ENCODE data around the gene ZNF567. TPM values are rescaled to one million over a fixed set of nuclear protein-coding genes. Genes with fewer than 3 reads are reported as not detected.
"Not testable (repeated sequence)": the region's sequence is repeated elsewhere in the genome, so short reads cannot be mapped to it uniquely, and the experiment has no call there.

The ZNF567 gene
- total RNA-seq, 2 experiments from 2014 or later = 8.3 to 8.6 TPM

- no peak for DNase-seq (ENCODE audit: low spot score)
- H3K36me3 ChIP-seq (ENCODE audit: insufficient read depth, low read length) = peaks cover 59% of the 10 kb centered on the region
Measured at GRCh38 chr19:36745870-36746269, 58.5 kb downstream of the ZNF567 start.

GRCh38 chr19:36747750-36748149 is 60.3 kb downstream of the ZNF567 start:
- Histone ChIP-seq H3K4me2 (ENCODE audit: low read length) (no peak overlapping the region), H3K27ac (ENCODE audit: low read depth, low read length, poor library complexity, severe bottlenecking) (no peak overlapping the region), H3K4me1 (ENCODE audit: insufficient read depth, low read length, poor library complexity, severe bottlenecking) (no peaks in the 10 kb centered on the region), H3K36me3 (ENCODE audit: insufficient read depth, low read length) (peaks cover 78% of the 10 kb centered on the region), H2AFZ (ENCODE audit: low read length) (no peak overlapping the region), H4K20me1 (ENCODE audit: insufficient read depth, low read length) (no peaks in the 10 kb centered on the region), H3K79me2 (ENCODE audit: insufficient read depth, low read depth, low read length) (no peaks in the 10 kb centered on the region), H3K4me3 (ENCODE audit: low read depth, low read length, poor library complexity, severe bottlenecking) (no peak overlapping the region), H3K9me2 (ENCODE audit: insufficient read depth, low read length) (no peaks in the 10 kb centered on the region), H3K9me3 (ENCODE audit: low read length) (peaks cover 65% of the 10 kb centered on the region)
- intact Hi-C loops (cut with micrococcal nuclease; ENCODE audit: unreplicated experiment) = no loop called here
- TF ChIP-seq EZH2phosphoT487 (IDR thresholded peaks at IDR 0.05; ENCODE audit: borderline replicate concordance, low read depth, low read length) = no peak
- no peak for TF ChIP-seq CTCF (conservative IDR thresholded peaks at IDR 0.05; ENCODE audit: low read length)
- no peak for DNase-seq (ENCODE audit: low spot score)
- ChIA-PET POLR2A (no interaction called here), CTCF (ENCODE audit: unreplicated experiment) (no interaction called here)
- BruUV-seq (replicated peaks) = no TSS peak

More at GRCh38 chr19:36745870-36746269, 58.5 kb downstream of the ZNF567 start:
- H3K9me3 ChIP-seq (ENCODE audit: low read length) = peaks cover 48% of the 10 kb centered on the region
- H3K9me2 ChIP-seq (ENCODE audit: insufficient read depth, low read length) = no peaks in the 10 kb centered on the region
- no peak overlapping the region for H2AFZ ChIP-seq (ENCODE audit: low read length)
- H3K27ac ChIP-seq (ENCODE audit: low read depth, low read length, poor library complexity, severe bottlenecking) = no peak overlapping the region
- H3K4me3 ChIP-seq (ENCODE audit: low read depth, low read length, poor library complexity, severe bottlenecking) = no peak overlapping the region
- H4K20me1 ChIP-seq (ENCODE audit: insufficient read depth, low read length) = no peaks in the 10 kb centered on the region
- H3K4me2 ChIP-seq (ENCODE audit: low read length) = no peak overlapping the region
- TF ChIP-seq EZH2phosphoT487 (IDR thresholded peaks at IDR 0.05; ENCODE audit: borderline replicate concordance, low read depth, low read length) (no peak), CTCF (conservative IDR thresholded peaks at IDR 0.05; ENCODE audit: low read length) (no peak)
- ChIA-PET POLR2A (no interaction called here), CTCF (ENCODE audit: unreplicated experiment) (no interaction called here)
- BruUV-seq (replicated peaks) = no TSS peak
- no peaks in the 10 kb centered on the region for H3K4me1 ChIP-seq (ENCODE audit: insufficient read depth, low read length, poor library complexity, severe bottlenecking)
- H3K79me2 ChIP-seq (ENCODE audit: insufficient read depth, low read depth, low read length) = no peaks in the 10 kb centered on the region
- intact Hi-C loops (cut with micrococcal nuclease; ENCODE audit: unreplicated experiment) = no loop called here

GRCh38 chr19:36748431-36749275 is 61.2 kb downstream of the ZNF567 start:
- Histone ChIP-seq H3K9me2 (ENCODE audit: insufficient read depth, low read length) (no peaks in the 10 kb centered on the region), H4K20me1 (ENCODE audit: insufficient read depth, low read length) (no peaks in the 10 kb centered on the region), H3K4me1 (ENCODE audit: insufficient read depth, low read length, poor library complexity, severe bottlenecking) (no peaks in the 10 kb centered on the region), H3K79me2 (ENCODE audit: insufficient read depth, low read depth, low read length) (no peaks in the 10 kb centered on the region), H3K9me3 (ENCODE audit: low read length) (peaks cover 64% of the 10 kb centered on the region), H3K4me3 (ENCODE audit: low read depth, low read length, poor library complexity, severe bottlenecking) (no peak overlapping the region), H3K4me2 (ENCODE audit: low read length) (no peak overlapping the region), H3K36me3 (ENCODE audit: insufficient read depth, low read length) (peaks cover 86% of the 10 kb centered on the region), H2AFZ (ENCODE audit: low read length) (no peak overlapping the region), H3K27ac (ENCODE audit: low read depth, low read length, poor library complexity, severe bottlenecking) (no peak overlapping the region)
- intact Hi-C loops (cut with micrococcal nuclease; ENCODE audit: unreplicated experiment) = no loop called here
- POLR2A ChIA-PET = no interaction called here
- BruUV-seq (replicated peaks) = TSS peak; percentile 21
- CTCF ChIA-PET (ENCODE audit: unreplicated experiment) = no interaction called here
- no peak for DNase-seq (ENCODE audit: low spot score)
- TF ChIP-seq CTCF (conservative IDR thresholded peaks at IDR 0.05; ENCODE audit: low read length) = no peak
- no peak for TF ChIP-seq EZH2phosphoT487 (IDR thresholded peaks at IDR 0.05; ENCODE audit: borderline replicate concordance, low read depth, low read length)

- H2AFZ ChIP-seq (ENCODE audit: low read length); DNase-seq (ENCODE audit: low spot score); H3K79me2 ChIP-seq (ENCODE audit: insufficient read depth, low read depth, low read length); CTCF ChIA-PET (ENCODE audit: unreplicated experiment); intact Hi-C loops (cut with micrococcal nuclease; ENCODE audit: unreplicated experiment); BruUV-seq (replicated peaks); H3K4me3 ChIP-seq (ENCODE audit: low read depth, low read length, poor library complexity, severe bottlenecking); H3K4me1 ChIP-seq (ENCODE audit: insufficient read depth, low read length, poor library complexity, severe bottlenecking); H3K4me2 ChIP-seq (ENCODE audit: low read length); H4K20me1 ChIP-seq (ENCODE audit: insufficient read depth, low read length); H3K27ac ChIP-seq (ENCODE audit: low read depth, low read length, poor library complexity, severe bottlenecking); POLR2A ChIA-PET; H3K9me2 ChIP-seq (ENCODE audit: insufficient read depth, low read length): not testable (repeated sequence)
- H3K9me3 ChIP-seq (ENCODE audit: low read length) = peaks cover 70% of the 10 kb centered on the region
- H3K36me3 ChIP-seq (ENCODE audit: insufficient read depth, low read length) = peaks cover 95% of the 10 kb centered on the region
Measured at GRCh38 chr19:36749613-36750012, 62.2 kb downstream of the ZNF567 start.
